NCI-H2107 treated with DMSO at 0.1 percent for 48 hours (cell line): ENCODE data around the gene CDK12.
A peak's percentile ranks its signal among the peaks of the same experiment; 100 is the strongest.

ENCODE experiments used
- DNase-seq: peaks from one replicate; lab custom pipeline; 2025; ENCODE audit not compliant: unreplicated experiment; lab: John Stamatoyannopoulos, UW

The CDK12 gene

GRCh38 chr17:39548494-39549225 lies 87.4 kb downstream of the CDK12 start:
- DNase-seq: no peak

GRCh38 chr17:39549747-39550573 lies 88.7 kb downstream of the CDK12 start:
- DNase-seq: no peak

GRCh38 chr17:39551879-39552278 lies 90.6 kb downstream of the CDK12 start:
- no peak for DNase-seq

GRCh38 chr17:39553341-39553945 lies 92.2 kb downstream of the CDK12 start:
- DNase-seq: no peak

- DNase-seq: no peak
Measured at GRCh38 chr17:39555368-39555767, 94.1 kb downstream of the CDK12 start.

GRCh38 chr17:39556423-39556822 lies 95.1 kb downstream of the CDK12 start:
- DNase-seq: no peak

GRCh38 chr17:39562395-39562794 lies 101.1 kb downstream of the CDK12 start:
- no peak for DNase-seq

- no peak for DNase-seq
Measured at GRCh38 chr17:39562976-39563375, 101.7 kb downstream of the CDK12 start.

- peak; percentile 58 for DNase-seq
Measured at GRCh38 chr17:39563476-39563875, 102.2 kb downstream of the CDK12 start.

GRCh38 chr17:39564211-39564848 lies 103.0 kb downstream of the CDK12 start:
- DNase-seq: no peak

GRCh38 chr17:39566094-39566850 lies 105.0 kb downstream of the CDK12 start:
- DNase-seq: no peak

GRCh38 chr17:39568702-39569101 lies 107.4 kb downstream of the CDK12 start:
- DNase-seq: no peak

GRCh38 chr17:39569126-39569525 lies 107.8 kb downstream of the CDK12 start:
- DNase-seq: no peak

GRCh38 chr17:39572121-39572520 lies 110.8 kb downstream of the CDK12 start:
- no peak for DNase-seq

GRCh38 chr17:39573447-39574298 lies 112.4 kb downstream of the CDK12 start:
- DNase-seq: no peak

GRCh38 chr17:39576187-39576586 lies 114.9 kb downstream of the CDK12 start:
- no peak for DNase-seq

GRCh38 chr17:39578272-39578671 lies 117.0 kb downstream of the CDK12 start:
- DNase-seq: no peak

- DNase-seq: no peak
Measured at GRCh38 chr17:39579318-39580081, 118.2 kb downstream of the CDK12 start.

- no peak for DNase-seq
Measured at GRCh38 chr17:39580082-39580468, 118.8 kb downstream of the CDK12 start.
